GM21737 (cell line): Measurements from ENCODE around the gene GFRA3.
"Not testable (repeated sequence)": the region's sequence is repeated elsewhere in the genome, so short reads cannot be mapped to it uniquely, and the experiment has no call there.

Source experiments
- ATAC-seq: cut with Tn5 transposase; IDR thresholded peaks from one replicate; pipeline ENCODE4 v1.9.1; 2021; ENCODE audit warnings: mild to moderate bottlenecking, moderate library complexity; ENCODE audit not compliant: unreplicated experiment

Gene GFRA3

DNA sequence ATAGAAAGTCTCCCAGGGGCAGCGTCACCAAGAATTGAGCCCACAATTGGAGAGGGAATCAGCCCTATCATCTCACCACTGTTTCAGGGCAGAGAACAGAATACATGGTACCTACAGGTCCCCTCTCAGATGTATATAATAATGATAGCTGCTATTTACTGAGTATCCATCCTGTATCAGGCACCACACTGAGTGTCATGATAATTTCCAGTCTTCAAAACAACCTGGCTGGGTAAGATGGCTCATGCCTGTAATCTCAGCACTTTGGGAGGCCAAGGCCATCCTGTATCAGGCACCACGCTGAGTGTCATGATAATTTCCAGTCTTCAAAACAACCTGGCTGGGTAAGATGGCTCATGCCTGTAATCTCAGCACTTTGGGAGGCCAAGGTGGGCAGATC, 26.6 kb downstream of the GFRA3 start:
- not testable (repeated sequence) for ATAC-seq

DNA sequence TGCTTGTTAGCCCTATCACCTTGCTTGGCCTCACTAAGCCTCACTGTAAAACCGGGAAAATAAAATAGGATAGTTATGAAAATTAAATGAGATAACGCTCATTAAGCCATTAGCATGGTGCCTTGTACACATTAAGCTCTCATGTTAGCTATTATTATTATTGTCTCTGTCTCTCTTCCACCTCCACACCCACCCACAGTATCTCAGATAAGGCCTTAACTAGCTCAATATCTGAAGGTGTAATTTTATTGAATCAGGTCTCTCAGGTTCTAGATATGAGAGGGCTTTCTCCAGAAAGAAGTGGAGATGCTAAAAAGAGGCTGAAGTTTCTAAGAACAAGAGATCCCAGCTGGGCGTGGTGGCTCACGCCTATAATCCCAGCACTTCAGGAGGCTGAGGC, 27.6 kb downstream of the GFRA3 start:
- no peak for ATAC-seq

DNA sequence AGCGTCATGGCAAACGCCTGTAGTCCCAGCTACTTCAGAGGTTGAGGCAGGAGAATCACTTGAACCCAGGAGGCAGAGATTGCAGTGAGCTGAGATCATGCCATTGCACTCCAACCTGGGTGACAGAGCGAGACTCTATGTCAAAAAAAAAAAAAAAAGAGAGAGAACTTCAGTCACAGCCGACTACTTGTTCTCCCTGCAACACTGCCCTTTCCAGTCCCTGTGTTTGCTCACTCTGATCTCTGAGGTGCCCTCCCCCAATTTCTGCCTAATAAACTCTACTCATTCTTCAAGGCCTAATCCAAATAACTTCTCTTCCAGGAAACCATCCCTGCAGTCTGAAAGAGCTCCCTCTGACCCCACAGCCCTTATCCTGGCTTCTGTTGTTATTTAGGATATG, 28.1 kb downstream of the GFRA3 start:
- ATAC-seq, result no peak

DNA sequence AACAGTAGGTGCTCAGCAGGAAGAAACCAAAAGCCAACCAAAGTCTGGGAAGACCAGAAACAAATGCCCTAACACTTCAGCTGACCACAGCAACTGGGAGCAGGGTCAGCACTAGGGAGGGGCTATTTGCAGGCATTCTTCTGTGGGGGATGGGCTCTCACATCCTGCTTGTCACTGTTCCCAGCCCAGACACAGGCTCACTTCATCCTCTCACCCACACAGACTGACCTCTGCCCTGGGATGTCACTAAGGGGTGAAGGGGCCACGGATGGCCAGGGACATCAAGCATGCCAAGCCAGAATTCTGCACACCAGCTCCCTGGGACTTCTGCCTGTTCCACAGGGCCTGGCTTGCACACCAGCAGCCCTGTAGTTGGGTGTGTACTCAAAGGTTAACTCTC, 28.7 kb downstream of the GFRA3 start:
- ATAC-seq, result no peak

DNA sequence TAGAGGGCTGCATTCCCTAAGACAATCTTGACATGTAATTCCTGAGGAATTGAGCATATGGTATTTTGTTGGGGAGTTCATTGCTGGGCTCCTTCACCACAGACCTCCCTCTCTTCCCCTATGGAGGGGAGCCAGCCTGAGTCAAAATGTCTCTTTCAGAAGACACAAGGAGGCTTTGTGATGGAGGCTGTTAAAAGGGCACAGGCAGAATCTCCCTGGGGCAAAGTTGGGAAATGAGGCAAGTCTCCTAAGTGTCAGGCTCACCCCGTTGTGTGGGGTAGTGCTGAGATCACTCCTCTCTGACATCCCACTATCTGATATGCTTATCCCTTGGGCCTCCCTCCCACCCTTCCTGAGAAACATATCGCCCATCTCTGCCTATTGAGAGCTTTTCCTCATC, 30.6 kb downstream of the GFRA3 start:
- ATAC-seq, result no peak

DNA sequence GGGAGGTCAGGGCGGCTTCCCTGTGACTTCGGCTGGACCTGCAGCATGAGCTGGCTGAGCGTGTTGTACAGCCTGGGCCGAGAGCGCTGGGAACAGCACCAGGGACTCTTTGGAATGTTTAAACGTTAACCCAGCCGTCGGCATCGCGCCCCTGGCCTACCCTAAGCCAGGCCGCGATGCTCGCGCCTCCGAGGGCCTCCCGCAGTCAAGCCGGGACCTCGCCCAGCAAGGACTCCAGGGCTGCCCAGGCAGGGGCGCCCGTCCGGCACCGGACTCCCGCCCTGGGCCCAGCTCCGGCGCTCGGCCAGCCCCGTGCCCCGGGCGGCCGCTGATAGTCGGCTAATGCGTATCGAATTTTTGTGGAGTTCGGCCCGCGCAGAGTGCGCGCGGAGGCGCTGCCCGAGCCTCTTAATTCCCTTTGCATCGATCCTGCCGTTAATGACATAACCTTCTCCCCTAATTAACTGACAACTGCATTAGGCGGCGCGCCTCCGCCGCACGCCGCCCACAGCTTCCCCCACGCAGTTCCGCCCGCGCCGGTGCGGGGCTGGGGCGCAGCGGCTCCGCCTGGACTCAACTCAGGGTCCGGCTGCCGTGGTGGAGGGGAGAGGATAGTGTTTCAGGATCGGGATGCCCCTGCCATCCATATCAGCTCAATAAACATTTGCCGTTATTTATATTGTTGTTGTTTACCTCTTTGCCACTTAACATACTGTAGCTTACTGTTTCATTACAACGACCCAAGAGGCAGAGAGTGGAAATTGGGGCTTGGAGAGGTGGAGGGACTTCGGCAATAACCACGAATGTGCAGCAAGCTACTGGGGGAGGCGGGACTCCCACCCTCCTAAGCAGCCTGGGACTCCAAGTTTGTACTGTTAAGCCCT, 32.5 kb downstream of the GFRA3 start:
- no peak for ATAC-seq

DNA sequence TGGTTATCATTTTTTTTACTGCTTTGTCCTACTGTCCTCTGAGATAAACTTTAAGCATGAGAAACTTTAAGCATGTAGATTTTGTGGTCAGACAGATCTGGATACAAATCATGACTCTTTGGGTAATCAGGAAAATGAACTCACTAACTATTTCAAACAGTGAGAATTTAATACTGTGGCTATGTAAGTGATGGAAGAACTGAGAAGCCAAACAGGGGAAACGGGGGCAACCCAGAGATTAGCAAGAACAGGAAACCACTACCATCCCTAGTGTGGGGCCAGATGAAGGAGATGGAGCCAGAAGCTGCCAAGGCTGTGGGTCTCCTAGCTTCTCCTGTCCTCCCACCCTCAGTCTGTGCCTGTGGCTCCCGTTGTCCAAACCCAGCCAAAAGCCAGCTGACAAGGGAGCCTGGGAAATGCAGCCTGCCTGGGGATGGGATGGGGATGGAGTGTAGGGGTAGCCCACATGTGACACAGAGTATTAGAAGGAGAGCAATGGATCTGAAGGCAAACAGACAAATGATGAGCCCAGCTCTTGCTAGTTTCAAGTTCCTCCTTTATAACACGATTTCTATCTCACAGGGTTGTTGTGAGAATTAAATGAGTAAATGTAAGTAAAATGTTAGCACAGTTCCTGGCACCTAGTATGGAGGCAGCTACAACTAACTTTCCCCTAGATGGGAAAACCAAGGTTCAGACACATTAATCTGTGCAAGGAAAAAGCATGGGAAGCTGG, 33.6 kb downstream of the GFRA3 start:
- ATAC-seq, result no peak

DNA sequence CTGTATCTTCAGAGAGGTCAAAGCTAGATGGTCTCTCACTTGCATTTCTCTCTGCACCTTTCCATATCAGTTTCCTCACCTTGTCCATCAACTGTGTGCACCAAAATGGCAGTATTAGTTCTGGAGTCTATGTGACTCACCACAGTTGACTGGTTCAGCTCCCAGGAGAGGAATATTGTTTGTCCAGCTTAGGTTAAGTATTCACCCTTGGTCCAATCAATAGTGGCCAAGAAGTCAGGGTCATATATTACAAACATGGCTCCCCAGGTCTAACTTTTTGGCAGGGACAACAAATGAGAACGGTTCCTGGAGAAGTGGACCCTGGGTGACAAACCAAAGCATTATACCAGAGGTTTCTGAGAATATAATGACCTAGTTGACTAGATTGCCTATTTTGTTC, 36.4 kb downstream of the GFRA3 start:
- no peak for ATAC-seq

DNA sequence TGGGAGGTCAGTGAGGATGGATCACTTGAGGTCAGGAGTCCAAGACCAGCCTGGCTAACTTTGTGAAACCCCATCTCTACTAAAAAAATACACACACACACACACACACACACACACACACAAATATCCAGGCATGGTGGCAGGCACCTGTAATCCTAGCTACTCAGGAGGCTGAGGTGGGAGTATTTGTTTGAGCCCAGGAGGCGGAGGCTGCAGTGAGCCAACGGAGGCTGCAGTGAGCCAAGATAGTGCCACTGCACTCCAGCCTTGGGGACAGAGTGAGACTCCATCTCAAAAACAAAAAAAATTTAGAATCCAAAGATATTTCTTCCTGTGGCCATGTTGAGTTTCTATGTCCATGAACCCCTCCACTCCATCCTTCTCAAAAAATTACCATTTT, 39.8 kb downstream of the GFRA3 start:
- ATAC-seq, result no peak

DNA sequence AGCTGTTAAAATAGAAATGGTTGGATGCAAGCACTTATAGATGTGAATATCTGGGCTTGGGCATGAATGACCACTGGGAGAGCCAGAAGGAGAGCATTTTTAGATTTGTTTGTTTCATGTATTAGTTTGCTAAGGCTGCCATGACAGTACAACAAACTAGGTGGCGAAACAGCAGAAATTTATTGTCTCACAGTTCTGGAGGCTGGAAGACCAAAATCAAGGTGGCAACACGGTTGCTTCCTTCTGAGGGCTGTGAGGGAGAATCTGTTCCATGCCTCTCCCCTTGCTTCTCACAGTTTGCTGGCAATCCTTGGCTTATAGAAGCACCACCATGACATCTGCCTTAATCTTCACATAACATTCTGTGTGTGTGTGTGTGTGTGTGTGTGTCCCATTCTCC, 41.1 kb downstream of the GFRA3 start:
- no peak for ATAC-seq

DNA sequence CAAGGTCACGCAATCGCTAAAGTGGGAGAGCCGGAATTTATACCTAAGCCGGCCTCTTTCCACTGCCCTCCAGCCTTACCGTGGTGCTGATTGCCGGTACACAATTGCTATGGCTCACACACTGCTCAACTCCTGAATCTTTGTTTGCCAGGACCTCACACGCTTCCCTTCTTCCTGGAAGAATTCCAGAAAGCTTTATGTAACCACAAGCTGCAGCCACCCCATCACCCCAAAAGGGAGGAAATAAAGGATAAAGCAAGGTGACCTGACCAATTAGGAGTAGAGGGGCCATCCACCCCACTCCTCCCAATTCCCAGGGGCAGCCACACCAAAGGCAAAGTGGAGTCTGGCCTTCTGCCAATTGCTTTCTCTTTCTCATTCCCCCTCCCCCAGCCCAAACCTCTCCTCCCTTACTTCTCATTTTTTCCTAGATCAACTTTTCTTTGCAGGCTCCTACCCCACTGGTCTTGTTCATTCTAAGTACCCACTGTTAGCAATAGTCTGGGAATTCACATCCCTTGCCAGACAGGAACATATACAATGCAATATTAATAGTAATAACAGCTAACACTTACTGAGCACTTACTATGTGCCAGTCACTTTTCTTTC, 43.3 kb downstream of the GFRA3 start:
- ATAC-seq, result no peak

DNA sequence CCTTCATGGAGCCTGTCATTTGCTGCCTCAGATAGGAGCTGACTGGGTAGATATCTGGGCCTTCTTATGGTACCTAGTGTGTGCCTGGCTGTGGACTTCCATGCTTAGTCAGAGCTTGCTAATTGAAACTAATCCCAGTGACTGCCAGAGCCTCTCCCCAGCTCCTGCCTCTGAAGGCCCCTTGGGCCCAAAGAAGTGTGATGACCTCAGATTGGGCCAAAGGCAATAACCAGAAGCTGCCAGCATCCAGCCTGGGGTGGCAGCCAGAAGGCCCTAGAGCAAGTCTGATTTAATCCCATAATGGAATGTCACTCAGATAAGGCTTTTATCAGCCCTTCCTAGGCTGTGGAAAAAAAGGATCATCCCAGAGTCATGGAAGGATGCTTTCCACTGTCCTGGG, 44.2 kb downstream of the GFRA3 start:
- no peak for ATAC-seq

DNA sequence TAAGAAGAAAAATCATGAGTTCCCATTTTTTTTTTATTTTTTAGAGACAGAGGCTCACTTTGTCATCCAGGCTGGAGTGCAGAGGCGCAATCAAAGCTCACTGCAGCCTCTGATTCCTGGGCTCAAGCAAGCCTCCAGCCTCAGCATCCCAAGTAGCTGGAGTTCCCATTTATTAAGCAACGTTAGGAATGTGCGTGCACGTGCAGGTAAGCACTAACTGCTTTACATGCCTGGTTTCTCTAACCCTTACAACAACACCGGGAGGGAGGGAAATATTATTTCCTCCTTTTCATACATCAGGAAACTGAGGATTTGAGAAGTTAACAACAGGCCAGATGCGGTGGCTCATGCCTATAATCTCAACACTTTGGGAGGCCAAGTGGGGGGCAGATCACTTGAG, 45.0 kb downstream of the GFRA3 start:
- ATAC-seq, result no peak

DNA sequence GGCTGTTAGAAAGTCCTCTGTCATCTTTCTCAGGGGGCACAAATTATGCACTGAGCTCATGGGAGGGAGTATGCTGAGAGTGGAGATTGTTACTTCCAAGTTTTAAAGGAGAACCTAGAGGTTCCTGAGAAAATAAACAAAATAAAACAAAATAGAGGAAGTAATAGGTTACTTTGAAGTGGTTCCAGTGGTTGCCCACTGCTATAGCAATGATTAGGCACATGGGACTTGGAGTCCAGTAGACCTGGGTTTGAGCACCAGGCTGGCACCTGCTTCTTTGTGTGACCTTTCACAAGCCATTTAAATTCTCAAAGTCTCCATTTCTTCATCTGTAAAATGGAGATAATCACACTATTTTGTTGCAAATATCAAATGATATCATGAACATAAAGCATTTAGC, 47.5 kb downstream of the GFRA3 start:
- no peak for ATAC-seq

DNA sequence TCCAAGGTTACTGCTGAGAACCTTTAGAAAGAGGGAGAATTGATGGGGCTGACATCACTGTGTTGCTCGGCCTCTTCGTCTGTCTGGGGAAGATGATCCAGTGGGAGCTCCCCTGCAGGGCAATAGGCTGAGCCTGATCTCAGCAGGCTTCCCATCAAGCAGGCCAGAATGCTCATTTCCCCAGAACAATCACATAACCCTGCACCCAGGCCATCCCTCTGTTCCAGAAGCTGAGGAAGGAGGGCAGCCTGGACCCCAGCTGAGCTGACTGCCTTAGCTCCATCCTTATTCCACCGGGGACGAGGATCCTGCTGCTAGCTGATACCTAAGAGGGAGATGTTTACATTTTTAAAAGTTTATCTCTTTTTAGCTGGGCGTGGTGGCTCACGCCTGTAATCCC, 49.7 kb downstream of the GFRA3 start:
- no peak for ATAC-seq

DNA sequence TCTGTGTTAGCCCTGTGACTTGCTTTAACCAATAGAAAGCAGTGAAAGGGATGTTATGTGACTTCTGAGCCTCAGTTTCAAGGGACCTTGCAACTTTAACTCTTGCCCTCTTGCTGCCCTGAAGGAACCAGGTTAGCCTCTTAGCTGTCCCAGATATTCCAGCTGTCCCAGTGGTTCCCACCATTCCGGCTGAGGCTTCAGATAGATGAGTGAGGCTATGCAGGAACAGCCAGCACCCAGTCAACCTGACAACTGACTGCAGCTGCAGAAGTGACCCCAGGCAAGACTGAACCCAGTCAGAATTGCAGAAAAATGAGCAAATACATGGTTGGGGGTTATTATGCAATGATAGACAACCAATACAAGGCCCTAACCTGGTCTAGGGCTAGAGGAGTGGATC, 50.9 kb downstream of the GFRA3 start:
- no peak for ATAC-seq

DNA sequence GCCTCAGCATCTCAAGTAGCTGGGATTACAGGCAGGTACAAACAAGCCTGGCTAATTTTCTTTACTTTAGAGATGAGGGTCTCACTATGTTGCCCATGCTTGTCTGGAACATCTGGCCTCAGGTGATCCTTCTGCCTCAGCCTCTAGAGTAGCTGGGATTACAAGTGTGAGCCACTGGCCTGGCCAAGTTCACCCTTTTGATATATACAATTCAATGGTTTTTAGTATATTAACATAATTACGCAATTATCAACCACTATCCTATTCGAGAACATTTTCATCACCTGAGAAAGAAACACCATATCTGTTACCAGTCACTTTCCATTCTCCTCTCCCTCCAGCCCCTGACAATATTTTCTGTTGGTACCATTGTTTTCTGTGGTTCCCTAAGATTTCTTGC, 57.6 kb downstream of the GFRA3 start:
- ATAC-seq, result no peak

DNA sequence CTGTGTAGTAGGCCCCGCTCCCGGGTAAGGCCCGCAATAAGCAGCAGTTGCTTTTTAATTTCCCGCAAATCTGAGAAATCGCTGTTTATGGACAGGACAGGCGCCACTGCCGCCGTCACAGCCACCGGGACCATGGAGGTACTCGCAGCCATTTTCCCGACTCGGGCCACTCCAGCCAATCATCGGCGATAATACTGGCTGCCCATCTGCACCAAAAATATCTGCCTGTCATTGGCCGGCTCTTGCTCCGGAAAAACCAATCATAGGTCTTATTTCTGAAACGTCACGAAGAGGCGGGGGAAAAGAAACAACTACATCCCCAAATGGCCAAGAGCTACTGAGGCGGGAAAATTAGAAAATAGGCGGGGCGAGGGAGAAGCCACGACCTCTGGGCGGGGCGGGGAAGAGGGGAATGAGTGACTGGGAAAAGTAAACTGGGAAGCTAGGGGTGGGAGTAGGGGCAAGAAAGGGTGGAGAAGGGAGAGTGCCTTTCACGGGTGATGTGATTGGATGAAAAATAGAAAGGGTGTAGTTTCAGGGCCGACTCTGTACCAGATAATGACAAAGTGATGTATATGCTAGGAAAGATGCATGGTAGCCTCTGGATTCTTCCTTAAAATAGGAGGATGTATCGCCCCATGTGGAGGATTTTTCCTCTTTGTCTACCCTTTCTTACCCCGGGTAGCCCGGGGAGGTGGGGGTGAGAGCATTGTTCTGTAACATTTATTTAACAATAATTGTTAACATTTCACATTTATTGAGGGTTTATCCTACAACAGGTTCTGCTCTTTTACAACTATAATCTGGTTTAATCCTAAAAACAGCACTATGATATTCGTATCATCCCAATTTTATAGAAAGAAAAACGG, 61.0 kb downstream of the GFRA3 start, which contains the start of gene CDC23:
Gene CDC23, minus strand, starts transcription at position 163 of the 869 bp plus-strand sequence. Its CDS starts 11 bp downstream, at position 152.
- peak; percentile 96 for ATAC-seq

DNA sequence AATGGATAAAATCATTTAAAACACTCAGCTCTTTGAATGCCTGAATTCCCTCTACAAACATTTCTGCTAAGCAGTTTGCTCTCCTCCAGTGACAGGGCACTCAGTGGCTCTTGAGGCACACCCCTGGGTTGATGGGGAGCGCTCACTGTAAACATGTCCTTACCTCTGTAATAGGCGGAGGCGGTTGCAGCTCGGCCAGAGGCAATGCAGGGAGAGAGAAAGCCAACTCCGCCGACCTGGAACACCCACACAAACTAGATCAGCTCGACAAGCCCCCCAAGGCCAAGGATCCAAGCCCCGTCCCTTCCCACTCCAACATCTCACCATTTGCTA, 61.6 kb downstream of the GFRA3 start:
- ATAC-seq, result peak; percentile 10

DNA sequence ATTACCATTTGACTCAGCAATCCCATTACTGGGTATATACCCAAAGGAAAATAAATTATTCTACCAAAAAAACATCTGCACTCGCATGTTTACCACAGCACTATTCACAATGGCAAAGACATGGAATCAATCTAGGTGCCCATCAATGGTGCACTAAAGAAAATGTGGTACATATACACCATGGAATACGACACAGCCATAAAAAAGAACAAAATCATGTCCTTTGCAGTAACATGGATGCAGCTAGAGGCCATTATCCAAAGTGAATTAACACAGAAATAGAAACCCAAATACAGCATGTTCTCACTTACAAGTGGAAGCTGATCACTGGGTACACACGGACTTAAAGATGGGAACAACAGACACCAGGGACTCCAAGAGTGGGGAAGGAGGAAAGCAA, 63.4 kb downstream of the GFRA3 start:
- no peak for ATAC-seq
